PC-9 (cell line): ENCODE data around the gene SYNPO.

Source experiments
- EZH2 ChIP-seq: fragments of 200-600 bp; sonication (generic); IDR thresholded peaks from 2 replicates; pipeline ENCODE4 v1.8.0; 2017; ENCODE audit warnings: antibody characterized with exemption, low read depth
- TF ChIP-seq, protein P1 (sequence below): fragments of 200-600 bp; sonication (generic); conservative IDR thresholded peaks from 2 replicates; pipeline ENCODE4 v1.6.1; 2017; ENCODE audit warnings: mixed run types, antibody characterized with exemption, mild to moderate bottlenecking, moderate library complexity

DNA sequence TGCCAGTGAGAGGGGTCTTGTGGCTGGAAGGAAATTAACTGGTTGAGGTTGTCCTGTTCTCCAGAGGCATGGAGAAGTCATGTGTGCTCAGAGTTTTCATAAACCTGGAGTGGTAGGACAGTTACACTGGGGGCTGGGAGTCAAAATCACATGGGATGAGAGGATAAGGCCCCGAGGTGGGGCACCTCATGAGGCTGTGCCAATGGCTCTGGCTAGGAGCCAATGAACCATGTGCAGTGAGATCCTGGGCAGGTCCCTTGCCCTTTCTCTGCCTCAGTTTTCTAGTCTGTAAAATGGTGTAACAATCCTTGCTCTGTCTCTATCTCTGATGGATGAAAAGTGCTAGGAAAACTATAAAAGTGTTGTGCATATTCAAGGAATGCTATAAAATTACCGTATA lies 7.0 kb upstream of the SYNPO start:
- TF ChIP-seq, protein P1, sequence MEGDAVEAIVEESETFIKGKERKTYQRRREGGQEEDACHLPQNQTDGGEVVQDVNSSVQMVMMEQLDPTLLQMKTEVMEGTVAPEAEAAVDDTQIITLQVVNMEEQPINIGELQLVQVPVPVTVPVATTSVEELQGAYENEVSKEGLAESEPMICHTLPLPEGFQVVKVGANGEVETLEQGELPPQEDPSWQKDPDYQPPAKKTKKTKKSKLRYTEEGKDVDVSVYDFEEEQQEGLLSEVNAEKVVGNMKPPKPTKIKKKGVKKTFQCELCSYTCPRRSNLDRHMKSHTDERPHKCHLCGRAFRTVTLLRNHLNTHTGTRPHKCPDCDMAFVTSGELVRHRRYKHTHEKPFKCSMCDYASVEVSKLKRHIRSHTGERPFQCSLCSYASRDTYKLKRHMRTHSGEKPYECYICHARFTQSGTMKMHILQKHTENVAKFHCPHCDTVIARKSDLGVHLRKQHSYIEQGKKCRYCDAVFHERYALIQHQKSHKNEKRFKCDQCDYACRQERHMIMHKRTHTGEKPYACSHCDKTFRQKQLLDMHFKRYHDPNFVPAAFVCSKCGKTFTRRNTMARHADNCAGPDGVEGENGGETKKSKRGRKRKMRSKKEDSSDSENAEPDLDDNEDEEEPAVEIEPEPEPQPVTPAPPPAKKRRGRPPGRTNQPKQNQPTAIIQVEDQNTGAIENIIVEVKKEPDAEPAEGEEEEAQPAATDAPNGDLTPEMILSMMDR, result no peak
- no peak for TF ChIP-seq EZH2
